Activated naive CD4-positive, alpha-beta T cell treated with anti-CD3 and anti-CD28 coated beads, Interleukin-2, amount 10 ng/mL, durations not matched to agents 7 days and 5 days (primary cell): Measurements from ENCODE around the gene TPTE.
"Not testable (repeated sequence)": the region's sequence is repeated elsewhere in the genome, so short reads cannot be mapped to it uniquely, and the experiment has no call there.

Source experiments
- CTCF ChIA-PET: fragments of 350-600 bp; sonication (Branson Sonifier 250); formaldehyde crosslinking; loops from one replicate; lab custom pipeline; 2021; ENCODE audit warnings: antibody characterized with exemption; lab: Charles Lee
- DNase-seq: peaks from one replicate; pipeline ENCODE4 v3.0.0-alpha.2; 2020
- H3K27ac Mint-ChIP-seq: one replicate; pipeline ENCODE4 v1.8.0; 2021; ENCODE audit warnings: mild to moderate bottlenecking, moderate library complexity, mixed read lengths
- H3K27me3 Mint-ChIP-seq: one replicate; pipeline ENCODE4 v1.8.0; 2021; ENCODE audit warnings: mild to moderate bottlenecking, mixed read lengths
- H3K36me3 Mint-ChIP-seq: one replicate; pipeline ENCODE4 v1.8.0; 2021; ENCODE audit warnings: mixed read lengths
- H3K4me1 Mint-ChIP-seq: one replicate; pipeline ENCODE4 v1.8.0; 2021; ENCODE audit warnings: mixed read lengths
- H3K4me3 Mint-ChIP-seq: one replicate; pipeline ENCODE4 v1.8.0; 2021; ENCODE audit warnings: mild to moderate bottlenecking, moderate library complexity, mixed read lengths
- H3K9me3 Mint-ChIP-seq: one replicate; pipeline ENCODE4 v1.8.0; 2021; ENCODE audit warnings: mixed read lengths

Gene TPTE

GRCh38 chr21:10574531-10575310, 53.3 kb downstream of the TPTE start:
- H3K4me1 Mint-ChIP-seq, H3K27me3 Mint-ChIP-seq, CTCF ChIA-PET, H3K36me3 Mint-ChIP-seq, H3K4me3 Mint-ChIP-seq, DNase-seq, H3K27ac Mint-ChIP-seq: not testable (repeated sequence)
- peaks cover 29% of the 10 kb centered on the region for H3K9me3 Mint-ChIP-seq

DNA sequence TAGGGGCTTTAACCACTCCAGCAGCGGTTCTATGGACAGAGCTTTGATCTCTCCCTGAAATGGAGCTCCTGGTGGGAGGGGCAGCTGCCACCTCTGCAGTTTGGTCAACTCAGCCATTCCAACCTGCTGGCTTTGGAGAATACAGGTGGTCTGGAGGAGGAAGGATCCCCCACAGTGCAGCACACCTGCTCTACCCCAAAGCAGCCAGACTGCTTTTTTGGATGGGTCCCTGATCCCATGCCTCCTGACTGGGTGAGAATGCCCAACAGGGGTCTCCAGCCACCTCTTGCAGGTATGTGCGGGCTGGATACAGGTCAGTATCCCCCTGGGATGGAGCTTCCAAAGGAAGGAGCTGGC, 53.9 kb downstream of the TPTE start:
- H3K4me1 Mint-ChIP-seq, result no peaks in the 10 kb centered on the region
- CTCF ChIA-PET, result no interaction called here
- no peaks in the 10 kb centered on the region for H3K36me3 Mint-ChIP-seq
- H3K9me3 Mint-ChIP-seq, result peaks cover 28% of the 10 kb centered on the region
- H3K4me3 Mint-ChIP-seq, result no peak overlapping the region
- no peak for DNase-seq
- H3K27me3 Mint-ChIP-seq, result no peaks in the 10 kb centered on the region
- no peak overlapping the region for H3K27ac Mint-ChIP-seq

DNA sequence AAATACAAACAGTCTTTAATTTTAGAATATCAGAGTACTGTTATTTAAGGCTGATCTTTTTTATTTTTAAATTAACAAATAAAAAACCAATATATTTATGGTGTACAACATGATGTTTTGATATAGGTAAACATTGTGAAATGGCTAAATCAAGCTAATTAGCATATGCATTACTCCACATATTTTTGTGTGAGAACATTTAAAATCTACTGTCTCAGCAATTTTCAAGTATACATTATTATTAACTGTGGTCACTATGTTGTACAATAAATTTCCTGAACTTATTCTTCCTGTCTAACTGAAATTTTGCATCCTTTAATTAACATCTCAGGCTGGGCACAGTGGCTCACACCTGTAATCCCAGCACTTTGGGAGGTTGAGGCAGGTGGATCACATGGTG, 57.5 kb downstream of the TPTE start:
- H3K36me3 Mint-ChIP-seq, CTCF ChIA-PET, H3K27ac Mint-ChIP-seq, H3K27me3 Mint-ChIP-seq, H3K4me1 Mint-ChIP-seq, H3K4me3 Mint-ChIP-seq, DNase-seq: not testable (repeated sequence)
- H3K9me3 Mint-ChIP-seq, result peaks cover 26% of the 10 kb centered on the region

DNA sequence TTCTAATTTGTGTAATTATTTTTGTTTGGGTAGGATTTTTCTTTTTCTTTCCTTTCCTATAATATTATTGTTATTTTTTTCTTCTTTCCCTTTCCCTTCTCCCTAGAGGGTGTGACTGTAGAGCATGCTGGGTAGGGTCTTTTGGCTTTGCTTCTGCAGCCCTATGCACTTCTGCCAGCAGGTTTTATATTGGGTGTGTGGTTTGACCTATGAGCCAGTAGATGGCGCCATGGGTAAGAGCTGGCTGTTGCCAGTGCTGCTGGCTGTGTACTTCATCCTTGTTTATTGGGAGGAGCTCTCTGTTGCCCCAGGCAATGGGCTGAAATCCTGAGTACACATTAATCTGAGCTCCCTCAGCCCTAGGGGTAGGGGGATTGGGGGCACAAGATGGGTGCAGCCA, 67.7 kb downstream of the TPTE start:
- H3K27me3 Mint-ChIP-seq, H3K4me1 Mint-ChIP-seq, H3K27ac Mint-ChIP-seq, H3K4me3 Mint-ChIP-seq, CTCF ChIA-PET, H3K36me3 Mint-ChIP-seq, DNase-seq: not testable (repeated sequence)
- H3K9me3 Mint-ChIP-seq, result peaks cover 11% of the 10 kb centered on the region

GRCh38 chr21:10607074-10607473, 85.7 kb downstream of the TPTE start:
- H3K27ac Mint-ChIP-seq, H3K4me3 Mint-ChIP-seq, H3K9me3 Mint-ChIP-seq, CTCF ChIA-PET, H3K4me1 Mint-ChIP-seq, H3K36me3 Mint-ChIP-seq, H3K27me3 Mint-ChIP-seq, DNase-seq: not testable (repeated sequence)

DNA sequence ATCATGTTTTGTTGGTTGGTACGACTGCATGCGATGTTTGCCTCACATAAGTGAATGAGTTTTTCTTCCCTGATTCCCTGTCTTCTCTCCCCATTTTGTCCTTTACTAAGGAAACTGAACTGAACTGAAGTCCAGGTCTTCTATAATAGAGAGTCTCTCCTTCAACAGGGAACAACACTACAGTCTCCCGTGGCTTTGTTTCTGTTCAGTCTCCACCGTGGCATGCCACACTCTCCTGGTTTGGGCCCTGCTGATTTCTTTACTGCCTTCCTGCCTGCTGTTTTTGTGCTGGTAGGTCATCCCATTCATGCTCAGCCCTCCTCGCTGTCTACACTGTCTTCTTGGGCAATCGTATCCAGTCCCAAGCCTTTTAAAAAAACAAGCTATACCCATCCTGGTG, 92.9 kb downstream of the TPTE start:
- H3K4me1 Mint-ChIP-seq, H3K9me3 Mint-ChIP-seq, H3K27me3 Mint-ChIP-seq, DNase-seq, H3K27ac Mint-ChIP-seq, H3K36me3 Mint-ChIP-seq, H3K4me3 Mint-ChIP-seq, CTCF ChIA-PET: not testable (repeated sequence)

DNA sequence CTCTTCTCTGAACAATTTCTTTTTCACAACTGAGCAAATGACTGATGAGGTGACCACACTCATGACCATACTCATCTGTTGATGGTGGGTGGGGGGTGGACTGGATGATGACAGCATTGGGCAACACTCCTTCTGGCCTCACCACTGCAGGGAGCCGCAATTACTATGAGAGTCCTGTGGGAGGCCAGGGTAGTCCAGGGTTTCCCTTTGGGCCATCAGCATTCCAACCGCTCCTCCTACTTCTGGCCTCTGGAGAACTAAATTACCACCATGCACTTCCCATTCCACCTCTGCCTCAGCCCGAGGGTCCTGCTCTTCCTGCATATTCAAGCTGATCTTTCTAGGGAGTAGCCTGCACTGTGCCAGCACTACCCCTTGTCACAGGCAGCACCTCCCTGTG, 94.7 kb downstream of the TPTE start:
- H3K9me3 Mint-ChIP-seq, H3K27ac Mint-ChIP-seq, CTCF ChIA-PET, H3K36me3 Mint-ChIP-seq, H3K27me3 Mint-ChIP-seq, H3K4me3 Mint-ChIP-seq, DNase-seq, H3K4me1 Mint-ChIP-seq: not testable (repeated sequence)

GRCh38 chr21:10616535-10616934, 95.2 kb downstream of the TPTE start:
- DNase-seq, result no peak
- Mint-ChIP-seq H3K9me3 (peaks cover 9% of the 10 kb centered on the region), H3K27me3 (no peaks in the 10 kb centered on the region), H3K4me1 (no peaks in the 10 kb centered on the region), H3K36me3 (no peaks in the 10 kb centered on the region), H3K27ac (no peak overlapping the region), H3K4me3 (no peak overlapping the region)
- CTCF ChIA-PET, result no interaction called here

DNA sequence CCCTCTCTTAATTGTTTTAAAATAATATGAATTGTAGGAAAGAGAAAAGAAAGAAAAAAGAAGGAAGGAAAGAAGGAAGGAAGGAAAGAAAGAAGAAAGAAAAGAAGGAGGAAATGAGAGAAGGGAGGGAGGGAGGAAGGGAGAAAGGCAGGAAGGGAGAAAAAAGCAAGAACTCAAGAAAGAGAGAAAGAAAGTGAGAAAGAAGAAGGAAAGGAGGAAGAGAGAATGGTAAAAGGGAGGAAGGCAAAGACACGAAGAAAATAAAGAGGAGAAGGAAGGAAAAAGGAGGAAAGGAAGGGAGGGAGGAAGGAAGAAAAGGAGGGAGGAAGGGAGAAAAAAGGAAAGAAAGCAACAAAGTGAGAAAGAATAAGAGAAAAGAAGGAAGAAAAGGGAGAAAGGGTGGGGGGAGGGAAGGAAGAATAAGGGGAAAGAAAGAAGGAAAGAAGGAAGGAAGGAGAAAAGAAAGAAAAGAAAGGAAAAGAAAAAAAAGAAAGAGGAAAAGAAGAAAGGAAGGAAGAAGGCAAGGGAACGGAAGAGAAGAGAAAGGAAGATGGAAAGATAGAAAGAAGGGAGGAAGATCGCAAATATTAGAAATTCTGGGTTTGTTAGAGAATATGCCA, 95.9 kb downstream of the TPTE start:
- H3K4me3 Mint-ChIP-seq, H3K36me3 Mint-ChIP-seq, H3K4me1 Mint-ChIP-seq, H3K27me3 Mint-ChIP-seq, H3K27ac Mint-ChIP-seq, H3K9me3 Mint-ChIP-seq, CTCF ChIA-PET, DNase-seq: not testable (repeated sequence)

DNA sequence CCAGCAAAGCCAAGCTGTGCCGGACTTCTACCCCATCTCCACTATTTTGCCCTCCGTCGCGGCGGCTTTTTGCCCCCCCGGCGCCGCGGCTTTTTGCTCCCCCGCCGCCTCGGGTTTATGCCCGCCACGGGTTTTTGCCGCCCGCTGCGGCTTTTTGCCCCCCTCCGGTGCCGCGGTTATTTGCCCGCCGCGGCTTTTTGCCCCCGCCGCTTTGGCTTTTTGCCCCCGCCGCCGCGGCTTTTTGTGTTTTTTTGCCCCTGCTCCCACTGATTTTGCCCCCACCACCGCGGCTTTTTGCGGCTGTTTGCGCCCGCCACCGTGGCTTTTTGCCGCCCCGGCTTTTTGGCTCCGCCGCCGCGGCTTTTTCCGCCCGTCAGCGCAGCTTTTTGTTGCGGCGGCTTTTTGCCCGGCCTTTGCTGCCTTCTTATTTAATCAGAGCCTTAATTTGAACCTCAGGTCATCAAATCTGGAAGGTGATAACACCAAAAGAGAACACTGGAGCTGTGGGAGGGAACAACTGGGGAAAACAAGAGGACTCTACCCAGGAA, 106.0 kb downstream of the TPTE start:
- H3K27ac Mint-ChIP-seq, result no peak overlapping the region
- CTCF ChIA-PET, result no interaction called here
- no peaks in the 10 kb centered on the region for H3K9me3 Mint-ChIP-seq
- H3K36me3 Mint-ChIP-seq, result no peaks in the 10 kb centered on the region
- no peaks in the 10 kb centered on the region for H3K4me1 Mint-ChIP-seq
- no peaks in the 10 kb centered on the region for H3K27me3 Mint-ChIP-seq
- DNase-seq, result no peak
- no peak overlapping the region for H3K4me3 Mint-ChIP-seq

DNA sequence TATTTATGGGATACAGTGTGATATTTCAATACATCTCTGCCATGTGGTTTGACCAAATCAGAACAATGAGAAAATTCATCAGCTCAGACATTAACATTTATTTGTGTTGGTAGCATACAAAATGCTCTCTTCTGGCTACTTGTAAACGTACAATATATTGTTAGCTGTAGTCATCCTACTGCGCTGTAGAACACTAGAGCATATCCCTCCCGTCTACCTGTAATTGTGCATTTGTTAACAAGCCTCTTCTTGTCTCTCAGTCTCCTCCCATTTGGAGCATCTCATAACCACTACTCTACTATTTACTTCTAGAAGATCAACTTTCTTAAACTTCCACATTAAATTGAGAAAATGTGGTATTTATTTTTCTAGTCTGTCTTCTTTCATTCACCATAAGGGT, 107.9 kb downstream of the TPTE start:
- H3K27me3 Mint-ChIP-seq, H3K9me3 Mint-ChIP-seq, DNase-seq, H3K4me3 Mint-ChIP-seq, H3K27ac Mint-ChIP-seq, H3K4me1 Mint-ChIP-seq, H3K36me3 Mint-ChIP-seq, CTCF ChIA-PET: not testable (repeated sequence)

- H3K36me3 Mint-ChIP-seq, H3K27me3 Mint-ChIP-seq, H3K4me3 Mint-ChIP-seq, H3K27ac Mint-ChIP-seq, H3K4me1 Mint-ChIP-seq, DNase-seq, CTCF ChIA-PET, H3K9me3 Mint-ChIP-seq: not testable (repeated sequence)
These were observed 109.4 kb downstream of the TPTE start for GRCh38 chr21:10630829-10631228.

DNA sequence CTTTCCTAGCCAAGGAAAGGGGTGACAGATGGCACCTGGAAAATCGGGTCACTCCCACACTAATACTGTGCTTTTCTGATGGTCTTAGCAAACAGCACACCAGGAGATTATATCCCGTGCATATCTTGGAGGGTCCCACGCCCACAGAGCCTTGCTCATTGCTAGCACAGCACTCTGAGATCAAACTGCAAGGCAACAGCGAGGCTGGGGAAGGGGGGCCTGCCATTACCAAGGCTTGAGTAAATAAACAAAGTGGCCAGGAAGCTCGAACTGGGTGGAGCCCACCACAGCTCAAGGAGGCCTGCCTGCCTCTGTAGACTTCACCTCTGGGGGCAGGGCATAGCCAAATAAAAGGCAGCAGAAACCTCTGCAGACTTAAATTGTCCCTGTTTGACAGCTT, 109.9 kb downstream of the TPTE start:
- H3K36me3 Mint-ChIP-seq, H3K4me3 Mint-ChIP-seq, H3K27ac Mint-ChIP-seq, CTCF ChIA-PET, DNase-seq, H3K27me3 Mint-ChIP-seq, H3K4me1 Mint-ChIP-seq, H3K9me3 Mint-ChIP-seq: not testable (repeated sequence)

DNA sequence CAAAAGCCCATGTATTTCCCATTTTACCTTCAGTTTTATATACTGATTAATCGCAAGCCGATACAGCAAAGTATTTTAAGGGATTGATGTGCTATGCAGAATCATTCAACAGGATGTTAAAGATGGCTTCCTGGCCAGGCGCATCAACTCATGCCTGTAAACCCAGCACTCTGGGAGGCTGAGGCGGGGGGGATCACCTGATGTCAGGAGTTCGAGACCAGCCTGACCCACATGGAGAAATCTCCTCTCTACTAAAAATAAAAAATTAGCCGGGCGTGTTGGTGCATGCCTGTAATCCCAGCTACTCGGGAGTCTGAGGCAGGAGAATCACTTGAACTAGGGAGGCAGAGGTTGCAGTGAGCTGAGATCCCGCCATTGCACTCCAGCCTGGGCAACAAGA, 116.8 kb downstream of the TPTE start:
- CTCF ChIA-PET, H3K27ac Mint-ChIP-seq, DNase-seq, H3K36me3 Mint-ChIP-seq, H3K4me1 Mint-ChIP-seq, H3K4me3 Mint-ChIP-seq, H3K27me3 Mint-ChIP-seq, H3K9me3 Mint-ChIP-seq: not testable (repeated sequence)

DNA sequence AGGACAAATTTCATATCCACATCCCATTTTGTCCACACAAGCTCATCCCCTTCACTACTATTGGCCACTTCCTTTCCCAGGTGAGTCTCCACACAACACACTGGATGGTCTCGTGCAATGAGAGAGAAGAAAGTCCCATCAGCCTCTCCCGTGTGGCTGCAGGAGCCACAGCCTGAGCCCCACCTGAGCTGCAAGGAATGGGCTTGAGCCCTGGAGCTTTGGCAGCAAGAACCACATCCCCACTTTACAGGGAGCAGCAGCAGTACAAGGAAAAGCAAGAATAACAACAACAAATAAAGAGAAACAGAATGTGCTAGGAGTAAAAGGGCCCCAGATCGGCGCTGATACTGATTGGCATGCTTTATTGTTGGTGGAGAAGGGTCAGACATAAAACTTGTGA, 117.7 kb downstream of the TPTE start:
- Mint-ChIP-seq H3K9me3 (peaks cover 1% of the 10 kb centered on the region), H3K36me3 (no peaks in the 10 kb centered on the region), H3K4me3 (no peak overlapping the region), H3K27me3 (no peaks in the 10 kb centered on the region), H3K4me1 (no peaks in the 10 kb centered on the region), H3K27ac (no peak overlapping the region)
- DNase-seq, result no peak
- CTCF ChIA-PET, result no interaction called here
